ENCODE data around the gene PAH. TPM values are rescaled to one million over a fixed set of nuclear protein-coding genes. Genes with fewer than 3 reads are reported as not detected.
A peak's percentile ranks its signal among the peaks of the same experiment; 100 is the strongest.

PAH gene
- total RNA-seq: 1 to 10 TPM in 1 of 4 donors, under 1 TPM in 2, not detected in 1; 0.58 to 1.2 (median 0.63) TPM

DNA sequence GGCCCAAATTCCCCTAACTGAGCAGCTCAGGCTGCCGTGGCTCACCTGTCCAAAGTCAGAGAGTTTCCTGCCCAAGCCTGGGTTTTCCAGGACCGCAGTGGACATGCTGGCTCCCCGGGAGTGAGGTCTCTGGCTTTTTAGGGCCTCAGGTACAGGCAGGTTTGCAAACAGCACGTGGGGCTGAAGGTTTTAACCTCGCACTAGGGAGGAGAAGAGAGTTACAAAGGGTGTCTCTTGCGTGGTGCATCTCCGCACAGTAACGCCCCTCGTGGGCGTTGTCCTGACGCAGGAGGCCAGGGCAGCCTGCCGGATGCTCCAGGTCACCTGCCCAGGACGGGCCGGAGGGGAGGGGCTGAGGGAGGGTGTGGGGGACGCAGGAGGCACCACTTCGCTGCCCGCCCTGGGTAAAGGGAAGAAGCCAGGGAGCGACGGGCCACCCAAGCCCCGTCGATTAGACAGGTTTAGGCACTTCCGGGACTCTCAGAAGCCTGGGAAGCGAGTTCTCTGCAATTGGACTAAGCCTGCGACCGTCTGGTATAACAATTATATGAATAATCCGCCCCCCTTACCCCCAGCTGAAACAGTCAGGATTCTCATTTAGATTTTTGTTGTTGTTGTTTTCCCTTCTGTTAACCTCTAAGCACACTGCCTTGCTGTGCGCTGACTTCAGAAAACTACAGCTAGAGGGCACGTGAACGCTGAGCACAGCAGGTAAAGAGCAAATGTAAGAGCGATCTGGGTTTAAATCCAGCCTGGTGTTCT, at the start of gene PAH:
PAH (minus strand) TSS at position 219 of the 762 bp plus-strand sequence; CDS start at position 105, 114 bp downstream.
- no peaks in the 10 kb centered on the region for H3K4me1 ChIP-seq
- no peaks in the 10 kb centered on the region for H3K27me3 ChIP-seq
- 7% methylated on average over 21 to 26 of the region's 30 CpGs for WGBS, 2 donors
- intact Hi-C loops (cut with DNase I): no loop called here
- DNase-seq: peak; percentile 67
- H3K36me3 ChIP-seq: no peaks in the 10 kb centered on the region
- no peaks in the 10 kb centered on the region for H3K9me3 ChIP-seq
- peak within 1 kb of the TSS in 1 of 3 donors; percentile 7 for H3K4me3 ChIP-seq (replicated peaks in 1 of 3)
- TF ChIP-seq POLR2A (IDR thresholded peaks at IDR 0.05): peak in 1 of 2 donors; percentile 18
- TF ChIP-seq, protein P1, sequence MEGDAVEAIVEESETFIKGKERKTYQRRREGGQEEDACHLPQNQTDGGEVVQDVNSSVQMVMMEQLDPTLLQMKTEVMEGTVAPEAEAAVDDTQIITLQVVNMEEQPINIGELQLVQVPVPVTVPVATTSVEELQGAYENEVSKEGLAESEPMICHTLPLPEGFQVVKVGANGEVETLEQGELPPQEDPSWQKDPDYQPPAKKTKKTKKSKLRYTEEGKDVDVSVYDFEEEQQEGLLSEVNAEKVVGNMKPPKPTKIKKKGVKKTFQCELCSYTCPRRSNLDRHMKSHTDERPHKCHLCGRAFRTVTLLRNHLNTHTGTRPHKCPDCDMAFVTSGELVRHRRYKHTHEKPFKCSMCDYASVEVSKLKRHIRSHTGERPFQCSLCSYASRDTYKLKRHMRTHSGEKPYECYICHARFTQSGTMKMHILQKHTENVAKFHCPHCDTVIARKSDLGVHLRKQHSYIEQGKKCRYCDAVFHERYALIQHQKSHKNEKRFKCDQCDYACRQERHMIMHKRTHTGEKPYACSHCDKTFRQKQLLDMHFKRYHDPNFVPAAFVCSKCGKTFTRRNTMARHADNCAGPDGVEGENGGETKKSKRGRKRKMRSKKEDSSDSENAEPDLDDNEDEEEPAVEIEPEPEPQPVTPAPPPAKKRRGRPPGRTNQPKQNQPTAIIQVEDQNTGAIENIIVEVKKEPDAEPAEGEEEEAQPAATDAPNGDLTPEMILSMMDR (IDR thresholded peaks at IDR 0.05): no peak
- H3K27ac ChIP-seq: no peak within 1 kb of the TSS

DNA sequence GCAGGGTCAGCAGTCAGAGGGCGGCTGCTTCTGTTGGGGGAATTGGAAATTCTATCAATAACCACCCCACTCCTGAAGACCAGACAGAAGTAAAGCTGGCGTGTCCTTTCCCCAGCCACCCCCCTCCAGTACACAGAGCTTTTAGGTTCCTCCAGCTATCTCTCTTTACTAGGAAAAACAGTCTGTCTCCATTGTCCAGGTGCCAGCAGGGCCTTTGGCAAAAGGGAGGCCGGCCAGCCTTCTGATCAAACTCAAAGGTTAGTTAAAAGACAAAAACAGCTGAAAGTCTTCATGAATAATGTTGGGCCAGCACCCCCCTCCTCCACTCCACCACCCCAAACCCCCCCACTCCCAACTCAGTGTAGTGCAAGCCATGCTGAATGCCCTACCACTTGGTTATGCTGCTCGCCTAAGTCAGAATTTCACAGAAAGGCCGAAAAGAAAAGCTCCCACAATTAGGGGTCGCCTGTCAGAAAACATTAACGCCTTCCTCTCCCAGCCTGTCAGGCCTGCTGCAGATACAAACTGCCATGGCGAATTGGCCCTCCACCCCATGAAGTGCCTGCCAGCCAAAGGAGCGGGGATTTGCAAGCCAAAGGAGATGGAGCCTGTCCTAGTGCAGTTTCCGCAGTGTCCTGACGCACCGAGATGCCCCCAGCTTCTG, 49.3 kb upstream of the PAH start:
- no peaks in the 10 kb centered on the region for H3K9me3 ChIP-seq
- WGBS, 2 donors: 10 to 15% methylated on average over 11 to 12 of the region's 12 CpGs
- no peak for DNase-seq
- TF ChIP-seq, protein P1 (IDR thresholded peaks at IDR 0.05): no peak
- no peak for TF ChIP-seq POLR2A (IDR thresholded peaks at IDR 0.05)
- peaks cover 28% of the 10 kb centered on the region for H3K27me3 ChIP-seq
- intact Hi-C loops (cut with DNase I): no loop called here
- no peak overlapping the region for H3K27ac ChIP-seq
- no peaks in the 10 kb centered on the region for H3K4me1 ChIP-seq
- no peaks in the 10 kb centered on the region for H3K36me3 ChIP-seq
- H3K4me3 ChIP-seq (replicated peaks in 1 of 3): no peak overlapping the region

DNA sequence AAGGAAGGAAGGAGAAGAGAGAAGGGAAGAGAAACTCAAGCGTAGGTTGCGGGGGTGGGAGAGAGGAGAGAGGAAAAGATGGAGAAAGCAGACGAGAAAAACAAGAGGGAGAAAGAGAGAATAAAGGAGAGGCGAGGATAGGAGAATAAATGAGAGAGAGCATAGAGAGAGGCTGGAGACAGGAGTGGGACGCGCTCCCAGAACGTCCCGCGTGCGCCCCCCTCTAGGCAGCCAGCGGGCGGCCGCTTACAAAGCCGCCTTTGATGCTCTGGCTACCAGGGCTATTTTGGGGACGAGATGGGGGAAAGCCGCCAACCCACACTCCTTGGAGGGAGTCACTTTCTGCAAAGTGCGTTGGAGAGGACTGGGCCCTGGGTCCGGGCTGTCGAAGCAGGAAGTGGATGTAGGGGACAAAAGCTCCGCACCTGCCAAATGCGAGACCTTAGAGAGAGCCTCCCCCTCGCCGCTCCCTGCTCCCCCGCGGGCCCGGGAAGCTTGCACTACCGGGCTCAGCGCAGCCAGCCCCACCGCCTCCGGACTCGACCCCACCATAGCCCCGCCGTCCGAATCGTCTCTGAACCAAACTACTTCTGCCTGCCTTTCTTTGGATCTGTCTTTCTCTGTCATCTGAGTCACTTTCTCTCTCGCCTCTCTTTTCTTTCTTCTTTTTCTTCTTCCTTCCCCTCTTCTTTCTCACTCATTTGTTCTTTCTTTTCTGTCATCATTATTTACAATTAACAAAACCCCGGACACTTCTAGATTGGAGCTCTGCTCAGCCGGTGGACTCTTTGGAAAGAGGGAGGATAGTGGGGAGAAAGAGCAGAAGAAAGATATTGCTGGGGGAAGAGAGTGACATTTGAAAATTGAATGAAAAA, 48.5 kb upstream of the PAH start:
- no peak for DNase-seq
- intact Hi-C loops (cut with DNase I): no loop called here
- peaks cover 35% of the 10 kb centered on the region for H3K27me3 ChIP-seq
- H3K4me1 ChIP-seq: no peaks in the 10 kb centered on the region
- 1 to 3% methylated on average over 38 of the region's 38 CpGs for WGBS, 2 donors
- no peak overlapping the region for H3K4me3 ChIP-seq (replicated peaks in 1 of 3)
- no peaks in the 10 kb centered on the region for H3K36me3 ChIP-seq
- no peak overlapping the region for H3K27ac ChIP-seq
- TF ChIP-seq, protein P1 (IDR thresholded peaks at IDR 0.05): no peak
- TF ChIP-seq POLR2A (IDR thresholded peaks at IDR 0.05): no peak
- no peaks in the 10 kb centered on the region for H3K9me3 ChIP-seq

DNA sequence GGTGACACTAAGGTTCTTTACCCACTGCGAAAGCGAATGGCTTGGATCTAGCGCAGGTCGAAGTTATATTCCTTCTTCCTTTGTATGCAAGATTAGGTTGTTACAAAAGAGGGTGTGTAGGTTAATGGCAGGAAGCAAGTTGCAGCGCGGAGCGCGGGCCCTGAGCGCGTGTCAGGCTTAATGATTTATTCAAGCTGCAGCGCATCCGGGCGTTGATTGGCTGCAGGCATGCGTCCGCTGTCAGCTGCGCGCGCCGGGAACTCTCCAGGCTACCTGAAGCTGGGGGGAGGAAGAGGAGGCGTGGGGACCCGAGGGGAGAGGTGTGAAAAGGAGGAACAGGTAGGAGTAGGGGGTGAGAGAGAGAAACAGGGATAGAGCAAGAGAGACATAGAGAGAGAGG, 47.8 kb upstream of the PAH start:
- 2% methylated on average over 21 of the region's 21 CpGs for WGBS, 2 donors
- TF ChIP-seq, protein P1 (IDR thresholded peaks at IDR 0.05): no peak
- no peak for TF ChIP-seq POLR2A (IDR thresholded peaks at IDR 0.05)
- Histone ChIP-seq H3K4me1 (no peaks in the 10 kb centered on the region), H3K36me3 (no peaks in the 10 kb centered on the region), H3K4me3 (replicated peaks in 1 of 3) (no peak overlapping the region), H3K27me3 (peaks cover 35% of the 10 kb centered on the region), H3K9me3 (no peaks in the 10 kb centered on the region), H3K27ac (no peak overlapping the region)
- DNase-seq: no peak
- intact Hi-C loops (cut with DNase I): no loop called here

Measured in thyroid gland (tissue), 4 donors.